NOMO-1 treated with DMSO at 0.1 percent for 48 hours (cell line): Measurements from ENCODE around the gene PNMT.
A peak's percentile ranks its signal among the peaks of the same experiment; 100 is the strongest.
"Not testable (repeated sequence)": the region's sequence is repeated elsewhere in the genome, so short reads cannot be mapped to it uniquely, and the experiment has no call there.

Experiments
- DNase-seq: peaks from one replicate; lab custom pipeline; 2025; ENCODE audit not compliant: unreplicated experiment; lab: John Stamatoyannopoulos, UW

PNMT gene

DNA sequence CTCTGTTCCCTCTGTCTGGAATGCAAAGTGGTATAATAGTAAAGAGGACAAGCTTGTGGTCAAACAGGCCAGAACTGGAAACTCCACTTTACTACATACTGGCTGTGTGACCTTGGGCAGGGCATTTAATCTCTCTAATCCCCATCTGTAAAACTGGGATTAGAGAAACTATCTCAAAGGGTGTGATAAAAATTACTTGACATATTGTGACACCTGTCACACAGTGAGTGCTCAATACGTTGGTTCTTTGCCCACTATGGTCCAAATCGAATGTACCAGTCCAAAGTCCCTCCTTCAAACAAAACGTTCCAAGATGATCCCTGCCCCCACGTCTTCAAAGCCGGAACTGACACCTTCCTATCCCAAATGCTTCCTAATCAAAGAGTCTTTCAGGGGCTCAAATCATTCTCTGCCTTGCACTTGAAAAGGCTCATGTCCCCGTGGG lies 18.9 kb downstream of the PNMT start:
- DNase-seq, result no peak

DNA sequence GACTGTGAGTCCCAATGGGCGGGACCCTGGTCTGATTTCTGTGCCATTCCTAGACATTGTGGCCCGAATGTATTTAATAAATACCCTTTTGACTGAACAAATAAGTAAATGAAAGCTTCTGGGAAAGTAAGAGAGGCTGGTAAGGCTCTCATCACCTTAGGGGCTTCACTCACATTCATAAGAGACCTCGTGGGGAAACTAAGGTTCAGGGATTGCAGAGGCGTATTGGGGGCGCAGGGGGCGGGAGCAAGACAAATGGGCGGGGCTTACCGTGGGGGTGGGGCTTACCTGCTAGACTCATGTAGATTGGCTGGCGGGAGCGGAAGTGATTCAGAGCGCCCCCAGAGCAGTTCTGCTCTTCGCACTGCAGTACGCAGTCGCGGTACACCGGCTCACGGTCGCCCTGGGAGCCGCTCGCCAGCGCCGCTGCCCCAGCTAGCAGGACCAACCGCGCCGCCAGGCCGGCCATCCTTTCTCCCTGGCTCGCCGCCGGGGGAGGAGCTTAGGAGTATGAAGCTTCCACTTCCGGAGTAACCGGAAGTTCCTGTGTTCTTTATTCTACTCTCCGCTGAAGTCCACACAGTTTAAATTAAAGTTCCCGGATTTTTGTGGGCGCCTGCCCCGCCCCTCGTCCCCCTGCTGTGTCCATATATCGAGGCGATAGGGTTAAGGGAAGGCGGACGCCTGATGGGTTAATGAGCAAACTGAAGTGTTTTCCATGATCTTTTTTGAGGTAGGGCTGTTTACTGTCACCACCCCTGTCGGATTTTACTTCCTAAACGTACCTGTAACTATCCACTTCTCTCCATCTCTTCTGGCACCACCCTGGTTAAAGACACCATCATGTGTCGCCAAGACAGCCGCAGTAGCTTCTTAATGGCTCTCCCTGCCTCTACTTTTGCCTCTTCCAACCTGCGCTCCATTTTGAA lies 19.6 kb downstream of the PNMT start, which contains the start of gene PGAP3:
Gene PGAP3 (minus strand): TSS at position 512 of the 929 bp plus-strand sequence. CDS start 43 bp downstream, at position 469.
- peak; percentile 83 for DNase-seq

DNA sequence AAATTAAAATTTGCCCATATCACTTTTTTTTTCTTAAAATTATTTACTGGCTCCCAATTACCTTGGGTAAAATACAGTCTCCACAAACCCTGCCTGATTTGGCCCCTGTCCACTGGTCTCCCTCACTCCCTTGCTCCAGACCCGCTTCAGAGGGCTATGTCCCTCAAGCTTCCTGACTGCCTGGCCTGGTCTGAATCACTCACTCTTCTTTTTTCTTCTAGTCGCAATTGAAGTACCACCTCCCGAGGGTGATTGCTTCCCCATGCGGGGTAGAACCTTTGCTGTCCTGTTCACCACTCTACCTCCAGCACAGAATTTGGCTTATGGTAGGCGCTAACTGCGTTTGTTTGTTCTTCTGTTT lies 20.2 kb downstream of the PNMT start:
- no peak for DNase-seq

DNA sequence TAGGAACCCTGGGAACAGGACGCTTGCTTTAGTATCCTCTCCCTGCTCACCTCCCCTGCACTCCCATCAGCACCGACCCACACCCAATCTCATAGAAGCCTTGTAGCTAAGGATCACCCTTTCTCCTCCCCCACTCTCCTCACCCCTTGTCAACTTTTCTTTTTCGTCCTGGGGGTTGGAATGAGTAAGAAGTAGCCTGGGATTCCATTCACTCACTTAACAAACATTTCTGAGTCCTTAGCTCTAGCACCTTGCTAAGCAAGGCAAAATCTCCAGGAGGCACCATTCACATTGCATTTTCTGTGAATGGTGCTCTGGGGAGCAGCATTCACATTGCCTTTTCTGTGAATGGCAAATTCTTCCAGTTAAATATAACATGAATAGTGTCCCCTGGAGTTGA lies 20.7 kb downstream of the PNMT start:
- no peak for DNase-seq

DNA sequence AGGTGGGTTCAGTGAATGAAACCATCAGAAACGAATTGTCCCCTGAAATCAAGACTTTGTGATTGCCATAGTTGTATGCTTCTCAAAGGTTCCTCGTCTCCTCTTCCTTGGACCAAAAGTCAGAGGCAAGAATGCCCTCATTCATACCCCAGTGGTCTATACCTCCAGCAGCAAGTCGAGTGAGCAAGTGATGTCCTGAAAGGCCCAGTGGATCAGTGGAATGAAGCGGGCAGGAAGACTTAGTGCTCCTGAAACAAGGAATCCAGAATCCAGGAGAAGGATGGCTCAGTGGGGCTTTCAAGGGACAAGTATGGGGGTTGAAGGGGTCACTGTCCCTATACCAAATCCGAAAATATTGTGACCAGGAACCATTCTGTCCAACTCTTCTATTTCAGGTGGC lies 26.3 kb downstream of the PNMT start:
- DNase-seq, result no peak

DNA sequence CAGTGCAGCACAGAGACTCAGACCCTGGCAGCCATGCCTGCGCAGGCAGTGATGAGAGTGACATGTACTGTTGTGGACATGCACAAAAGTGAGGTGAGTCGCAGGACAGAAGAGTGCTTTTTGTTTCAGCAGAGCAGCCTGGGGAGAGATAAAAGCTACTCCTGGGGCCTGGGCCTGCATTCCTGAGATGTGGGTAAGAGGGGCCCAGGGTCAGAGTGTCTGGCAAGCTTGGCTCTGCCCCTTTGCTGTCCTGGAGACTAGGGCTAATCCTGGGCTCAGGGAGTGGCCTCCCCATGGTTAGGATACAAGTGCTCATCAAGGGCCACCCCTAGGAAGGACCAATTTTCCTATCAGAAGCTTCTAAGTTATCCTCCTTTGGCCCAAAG lies 26.8 kb downstream of the PNMT start:
- DNase-seq, result no peak

DNA sequence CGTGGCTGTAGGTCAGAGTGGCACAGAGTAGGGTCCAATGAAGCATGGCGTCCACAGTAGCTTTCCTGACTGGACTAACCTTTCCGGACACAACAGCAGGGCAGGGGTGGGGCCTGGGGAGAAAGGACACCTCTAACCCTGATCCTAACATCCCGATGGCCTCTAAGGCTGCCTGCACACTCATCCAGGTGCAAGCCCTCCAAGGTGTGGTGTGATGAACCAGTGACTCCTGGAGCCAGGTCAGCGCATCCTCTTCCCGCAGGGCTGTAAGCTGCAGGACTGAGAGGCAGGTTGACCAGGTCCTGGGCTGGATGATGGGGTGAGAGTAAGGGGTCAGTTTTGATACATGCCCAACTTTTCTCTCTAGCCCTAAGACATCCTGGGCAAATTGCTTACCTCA lies 28.5 kb downstream of the PNMT start:
- DNase-seq, result no peak

DNA sequence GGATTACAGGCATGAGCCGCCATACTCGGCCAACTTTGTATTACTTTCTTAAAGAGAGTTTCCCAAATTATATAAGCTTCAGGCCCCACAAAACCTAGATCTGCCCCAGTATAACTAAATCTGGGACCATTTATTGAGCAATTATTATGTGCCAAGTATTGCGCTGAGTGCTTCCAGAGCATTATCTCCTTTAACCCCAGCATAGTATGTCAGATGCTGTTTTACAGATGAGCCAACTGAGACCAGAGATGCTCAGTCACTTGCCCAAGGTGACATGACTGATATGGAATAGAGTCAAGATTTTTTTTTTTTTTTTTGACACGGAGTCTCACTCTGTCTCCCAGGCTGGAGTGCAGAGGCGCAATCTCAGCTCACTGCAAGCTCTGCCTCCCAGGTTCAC lies 29.7 kb downstream of the PNMT start:
- DNase-seq, result no peak

DNA sequence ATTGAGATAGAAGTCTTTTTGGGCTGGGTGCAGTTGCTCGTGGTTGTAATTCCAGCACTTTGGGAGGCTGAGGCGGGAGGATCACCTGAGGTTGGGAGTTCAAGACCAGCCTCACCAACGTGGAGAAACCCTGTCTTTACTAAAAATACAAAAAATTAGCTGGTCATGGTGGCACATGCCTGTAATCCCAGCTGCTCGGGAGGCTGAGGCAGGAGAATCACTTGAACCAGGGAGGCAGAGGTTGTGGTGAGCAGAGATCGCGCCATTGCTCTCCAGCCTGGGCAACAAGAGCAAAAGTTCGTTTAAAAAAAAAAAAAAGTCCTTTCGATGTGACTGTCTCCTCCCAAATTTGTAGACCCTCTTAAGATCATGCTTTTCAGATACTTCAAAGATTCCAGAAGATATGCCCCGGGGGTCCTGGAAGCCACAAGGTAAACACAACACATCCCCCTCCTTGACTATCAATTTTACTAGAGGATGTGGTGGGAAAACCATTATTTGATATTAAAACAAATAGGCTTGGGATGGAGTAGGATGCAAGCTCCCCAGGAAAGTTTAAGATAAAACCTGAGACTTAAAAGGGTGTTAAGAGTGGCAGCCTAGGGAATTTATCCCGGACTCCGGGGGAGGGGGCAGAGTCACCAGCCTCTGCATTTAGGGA lies 31.0 kb downstream of the PNMT start:
- not testable (repeated sequence) for DNase-seq

DNA sequence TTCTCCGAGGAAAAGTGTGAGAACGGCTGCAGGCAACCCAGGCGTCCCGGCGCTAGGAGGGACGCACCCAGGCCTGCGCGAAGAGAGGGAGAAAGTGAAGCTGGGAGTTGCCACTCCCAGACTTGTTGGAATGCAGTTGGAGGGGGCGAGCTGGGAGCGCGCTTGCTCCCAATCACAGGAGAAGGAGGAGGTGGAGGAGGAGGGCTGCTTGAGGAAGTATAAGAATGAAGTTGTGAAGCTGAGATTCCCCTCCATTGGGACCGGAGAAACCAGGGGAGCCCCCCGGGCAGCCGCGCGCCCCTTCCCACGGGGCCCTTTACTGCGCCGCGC lies 31.5 kb downstream of the PNMT start, which contains the start of gene ERBB2:
Gene ERBB2 (plus strand): TSS at position 247 of the 330 bp plus-strand sequence. CDS start 175 bp downstream, outside the sequence.
- no peak for DNase-seq

DNA sequence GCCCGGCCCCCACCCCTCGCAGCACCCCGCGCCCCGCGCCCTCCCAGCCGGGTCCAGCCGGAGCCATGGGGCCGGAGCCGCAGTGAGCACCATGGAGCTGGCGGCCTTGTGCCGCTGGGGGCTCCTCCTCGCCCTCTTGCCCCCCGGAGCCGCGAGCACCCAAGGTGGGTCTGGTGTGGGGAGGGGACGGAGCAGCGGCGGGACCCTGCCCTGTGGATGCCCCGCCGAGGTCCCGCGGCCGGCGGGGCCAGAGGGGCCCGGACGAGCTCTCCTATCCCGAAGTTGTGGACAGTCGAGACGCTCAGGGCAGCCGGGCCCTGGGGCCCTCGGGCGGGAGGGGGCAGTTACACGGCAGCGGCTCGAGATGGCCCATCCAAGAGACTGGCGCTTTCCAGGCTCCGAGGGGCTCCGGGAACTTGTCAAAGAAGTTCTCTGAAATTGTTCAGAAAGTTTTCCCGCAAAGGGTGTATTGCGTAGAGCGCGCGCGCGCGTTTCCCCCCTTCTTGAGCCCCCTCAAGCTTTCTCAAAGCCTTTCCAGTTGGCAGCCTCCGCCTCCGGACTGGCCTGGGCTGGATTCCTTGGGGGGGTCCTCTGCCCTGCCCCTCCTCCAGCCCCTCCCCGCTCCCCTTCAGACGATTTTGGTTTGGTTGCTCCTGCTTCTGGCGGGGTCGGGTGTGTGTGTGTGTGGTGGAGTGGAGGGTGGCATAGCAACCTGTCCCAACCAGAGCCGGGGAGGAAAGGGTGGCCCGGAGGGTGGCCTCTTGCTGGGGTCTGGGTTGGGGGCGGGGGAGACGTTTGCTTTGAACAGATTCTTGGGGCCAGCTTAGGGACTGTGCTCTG lies 32.1 kb downstream of the PNMT start:
- DNase-seq, result no peak

DNA sequence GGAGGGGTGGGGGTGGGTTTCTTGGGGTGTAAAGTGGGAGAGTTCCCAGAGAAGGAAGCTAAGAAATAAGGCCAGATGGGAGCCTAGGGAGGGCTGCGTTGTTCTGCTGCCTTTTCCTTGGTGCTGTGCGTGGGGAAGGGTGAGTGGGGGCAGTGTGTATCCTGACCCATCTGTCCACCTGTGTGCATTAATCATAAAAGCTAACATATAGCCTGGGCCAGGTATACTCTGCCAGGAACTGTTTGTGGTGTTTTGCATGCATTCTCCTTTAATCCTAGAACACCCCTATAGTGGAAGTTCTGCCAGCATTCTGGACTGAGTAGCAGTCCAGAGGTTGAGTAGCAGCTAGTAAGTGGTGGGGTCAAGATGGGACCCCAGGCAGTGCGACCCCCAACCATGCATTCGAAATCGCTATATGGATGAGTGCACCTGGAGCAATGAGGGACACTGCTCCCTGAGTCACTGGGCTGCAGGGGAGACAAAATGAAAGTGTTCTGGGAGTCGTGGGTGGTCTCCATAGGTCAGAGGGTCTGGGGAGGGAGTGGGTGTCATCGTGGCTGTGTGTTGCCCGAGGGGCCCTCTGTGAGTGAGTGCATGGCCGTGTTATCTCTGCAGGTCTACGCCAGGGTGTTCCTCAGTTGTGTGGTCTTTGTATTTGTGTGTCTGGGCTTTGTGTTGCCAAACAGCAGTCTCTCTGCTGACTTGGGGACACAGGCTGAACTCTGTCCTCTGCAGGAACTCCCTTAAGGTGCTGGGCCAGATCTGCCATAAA lies 32.9 kb downstream of the PNMT start:
- DNase-seq, result no peak

DNA sequence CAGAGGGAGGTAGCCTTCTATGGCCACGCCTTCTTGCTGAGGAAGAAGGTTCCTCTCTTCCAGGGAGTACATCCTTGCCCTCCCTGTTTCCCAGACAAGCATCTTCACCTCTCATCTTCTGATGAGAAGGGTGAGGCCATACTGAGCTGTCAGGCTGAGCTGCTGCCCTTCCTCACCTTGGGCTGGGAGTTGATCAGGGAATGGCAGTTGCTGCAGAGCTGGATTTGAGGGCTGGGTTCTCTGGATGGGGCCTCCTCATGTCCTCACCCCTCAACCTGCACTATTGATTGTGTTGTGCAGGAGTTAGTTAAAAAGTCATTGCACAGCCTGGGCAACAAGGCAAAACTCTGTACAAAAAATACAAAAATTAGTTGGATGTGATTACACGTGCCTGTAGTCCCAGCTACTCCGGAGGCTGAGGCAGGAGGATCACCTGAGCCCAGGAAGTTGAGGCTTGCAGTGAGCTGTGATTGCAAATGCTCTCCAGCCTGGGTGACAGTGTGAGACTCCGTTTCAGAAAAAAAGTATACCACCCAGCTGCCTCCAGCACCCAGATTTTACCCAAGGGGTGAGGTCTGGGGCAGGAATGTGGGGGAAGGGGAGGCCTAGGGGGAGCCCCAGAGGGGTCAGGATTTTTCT lies 33.6 kb downstream of the PNMT start:
- DNase-seq, result no peak

DNA sequence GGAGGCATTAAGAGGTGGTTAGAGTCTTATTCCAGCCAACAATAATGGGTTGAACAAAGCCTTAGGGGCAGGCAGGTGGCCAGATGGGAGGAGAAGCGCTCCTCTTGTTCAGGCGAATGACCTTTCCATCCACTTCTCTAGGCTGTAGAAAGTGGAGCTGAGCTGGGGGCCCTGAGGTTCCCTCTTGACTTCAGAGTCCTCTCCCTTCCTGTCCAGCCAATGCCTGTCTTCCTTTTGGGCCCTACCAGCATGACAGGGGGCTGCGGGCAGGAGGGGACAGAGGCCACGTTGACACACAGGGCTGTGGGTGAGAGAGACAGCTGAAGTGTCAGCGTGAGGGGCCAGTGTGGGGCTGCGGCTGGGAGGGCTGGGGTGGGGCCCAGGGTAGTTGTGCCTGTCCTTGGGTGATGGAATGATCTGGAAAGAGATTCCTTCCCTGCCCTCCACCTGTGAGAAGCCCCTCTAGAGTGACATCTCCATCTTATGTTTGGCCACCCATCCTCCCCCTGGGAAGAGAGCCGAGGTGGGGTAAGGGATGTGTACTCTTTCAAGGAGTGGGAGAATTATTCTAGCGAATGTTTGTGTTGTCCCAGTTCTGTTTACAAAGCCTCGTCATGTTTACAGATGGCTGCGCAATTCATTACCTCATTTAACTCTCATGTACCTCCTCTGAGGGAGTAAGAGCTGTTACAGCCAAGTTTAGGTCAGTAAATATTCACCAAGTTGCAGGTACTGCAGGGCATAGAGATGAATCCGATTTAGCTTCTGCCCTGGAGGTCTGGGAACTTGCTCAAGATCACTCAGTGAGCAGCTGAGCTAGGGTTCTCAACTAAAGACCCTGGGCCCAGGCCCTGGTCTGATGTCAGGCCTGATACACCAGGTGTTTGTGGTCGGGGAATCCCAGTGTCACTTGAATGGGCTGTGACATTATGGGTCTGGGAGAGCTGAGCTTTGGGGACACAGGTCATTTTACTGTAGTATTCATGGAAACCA lies 34.9 kb downstream of the PNMT start:
- no peak for DNase-seq

DNA sequence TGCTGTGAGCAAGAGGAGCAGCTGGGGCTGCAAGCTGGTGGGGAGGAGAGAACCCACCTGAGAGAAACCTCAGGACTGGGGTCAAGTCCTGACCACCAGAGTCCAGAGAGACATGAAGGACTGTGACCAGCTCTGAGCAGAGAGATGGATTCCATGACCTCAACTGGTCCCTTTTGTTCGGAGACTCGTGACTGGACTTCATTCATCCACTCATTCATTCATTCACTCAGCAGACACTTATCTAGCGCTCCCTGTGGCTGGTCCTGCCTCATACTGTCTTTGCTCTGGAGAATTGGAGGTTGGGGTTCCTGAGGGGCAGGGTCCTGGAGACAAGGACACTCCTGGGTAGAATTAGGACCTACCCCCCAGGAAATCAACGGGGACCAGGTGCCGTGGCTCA lies 35.7 kb downstream of the PNMT start:
- no peak for DNase-seq

DNA sequence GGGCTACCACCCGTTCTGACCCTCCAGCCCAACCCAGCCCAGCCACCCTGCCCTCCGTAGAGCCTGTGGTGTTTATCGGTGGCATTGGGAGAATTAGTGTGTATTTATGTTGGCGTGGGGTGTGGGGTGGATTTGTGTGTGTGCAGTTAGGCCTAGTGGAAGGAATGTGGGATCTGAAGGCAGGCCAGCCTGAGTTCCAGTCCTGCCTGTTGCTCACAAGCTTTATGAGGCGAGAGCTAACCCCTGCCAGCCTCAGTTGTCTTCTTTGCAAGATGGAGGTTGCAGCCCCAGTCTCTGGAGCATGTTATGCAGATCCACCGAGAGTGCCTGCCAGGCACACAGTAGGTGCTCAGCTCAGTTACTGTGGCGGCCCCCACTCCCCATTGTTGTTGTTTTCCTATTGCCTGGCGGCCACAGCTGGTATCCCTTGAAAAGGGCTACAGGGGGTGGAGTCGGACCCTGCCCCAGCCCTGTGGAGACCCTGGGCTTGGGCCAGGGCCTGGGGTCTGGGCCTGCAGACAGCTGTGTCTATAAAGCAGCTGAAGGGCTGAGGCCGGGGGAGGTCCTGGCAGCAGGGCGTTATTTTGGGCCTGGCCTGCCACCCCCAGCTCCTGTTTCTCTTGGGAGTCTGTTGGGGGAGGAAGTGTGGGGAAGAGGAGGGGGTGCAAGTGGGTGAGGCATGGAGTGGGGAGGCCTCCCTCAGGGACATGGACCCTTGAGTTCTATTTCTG lies 36.7 kb downstream of the PNMT start:
- DNase-seq, result no peak

DNA sequence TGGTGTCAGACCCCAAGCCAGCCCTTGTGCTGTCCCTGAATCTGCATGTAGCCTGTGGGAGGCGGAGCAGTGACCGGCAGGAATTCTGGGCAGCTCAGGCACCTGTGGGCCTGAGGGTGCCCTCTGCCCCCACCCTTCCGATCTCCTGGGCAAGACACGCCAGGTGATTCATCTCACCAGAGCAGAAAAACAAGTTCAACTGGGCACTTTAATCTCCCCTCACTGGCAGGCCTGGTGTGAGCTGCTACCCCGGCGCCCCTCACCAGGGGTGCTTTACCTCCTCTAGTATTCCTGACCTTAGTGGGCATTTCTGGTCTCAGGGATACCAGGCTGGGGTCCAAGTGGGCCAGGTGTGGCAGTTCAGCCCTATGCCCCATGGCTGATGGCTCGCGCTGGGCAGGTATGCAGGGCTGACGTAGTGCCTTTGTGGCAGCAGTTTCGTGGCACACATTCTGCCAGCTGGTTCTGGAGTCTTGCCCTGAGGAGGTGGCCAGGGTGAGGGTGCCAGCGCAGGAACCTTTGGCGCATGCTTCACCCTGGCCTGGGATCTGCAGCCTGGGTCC lies 37.6 kb downstream of the PNMT start:
- no peak for DNase-seq

DNA sequence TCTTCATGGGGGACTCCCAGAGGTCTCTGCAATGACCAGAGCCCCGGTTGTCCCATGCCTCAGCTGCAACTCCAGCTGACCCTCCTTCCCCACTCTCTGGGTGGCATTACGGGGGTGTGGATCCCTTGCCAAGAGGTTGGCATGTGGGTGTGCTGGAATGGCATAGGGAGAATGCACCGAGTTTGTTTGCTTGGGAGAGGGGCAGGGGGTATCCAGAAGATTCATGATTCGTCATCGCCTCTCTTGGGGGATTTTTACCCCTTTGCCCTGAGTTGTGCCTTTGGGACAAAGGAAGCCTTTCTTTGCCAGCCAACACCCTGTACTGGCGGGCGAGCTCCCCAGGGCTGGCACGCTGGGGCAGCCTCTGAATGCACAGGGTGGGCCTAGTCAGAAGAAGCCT lies 38.1 kb downstream of the PNMT start:
- DNase-seq, result no peak
